Activated T-cell treated with anti-CD3 and anti-CD28 coated beads, Interleukin-2, amount 50 U/mL, for 4 hours (primary cell): ENCODE data around the gene DUS3L. TPM values are rescaled to one million over a fixed set of nuclear protein-coding genes. Genes with fewer than 3 reads are reported as not detected.
"Not testable (repeated sequence)": the region's sequence is repeated elsewhere in the genome, so short reads cannot be mapped to it uniquely, and the experiment has no call there.

Experiments
- ATAC-seq, 2 donors: fragments of 200-7000 bp; cut with Tn5 transposase; one replicate each; pipeline ENCODE4 v1.10.0; 2021
- DNase-seq: peaks from one replicate; pipeline ENCODE4 v3.0.0-alpha.2; 2020
- H3K27me3 Mint-ChIP-seq: one replicate; pipeline ENCODE4 v1.8.0; 2021; ENCODE audit warnings: low read depth, mixed read lengths
- H3K36me3 Mint-ChIP-seq: one replicate; pipeline ENCODE4 v1.8.0; 2022; ENCODE audit warnings: mixed read lengths; ENCODE audit not compliant: insufficient read depth
- H3K4me1 Mint-ChIP-seq: one replicate; pipeline ENCODE4 v1.8.0; 2021; ENCODE audit warnings: low read depth, mixed read lengths
- H3K4me3 Mint-ChIP-seq: one replicate; pipeline ENCODE4 v1.8.0; 2021; ENCODE audit warnings: mild to moderate bottlenecking, moderate library complexity, mixed read lengths
- H3K9me3 Mint-ChIP-seq: one replicate; pipeline ENCODE4 v1.8.0; 2021; ENCODE audit warnings: mixed read lengths
- total RNA-seq, 3 donors: library from RNA; stranded (reverse); gene quantifications; one replicate each; pipeline ENCODE4 v1.2.1, GENCODE V29; 2021

DUS3L gene
- total RNA-seq, 3 donors from 2014 or later = 166 to 215 (median 198) TPM

DNA sequence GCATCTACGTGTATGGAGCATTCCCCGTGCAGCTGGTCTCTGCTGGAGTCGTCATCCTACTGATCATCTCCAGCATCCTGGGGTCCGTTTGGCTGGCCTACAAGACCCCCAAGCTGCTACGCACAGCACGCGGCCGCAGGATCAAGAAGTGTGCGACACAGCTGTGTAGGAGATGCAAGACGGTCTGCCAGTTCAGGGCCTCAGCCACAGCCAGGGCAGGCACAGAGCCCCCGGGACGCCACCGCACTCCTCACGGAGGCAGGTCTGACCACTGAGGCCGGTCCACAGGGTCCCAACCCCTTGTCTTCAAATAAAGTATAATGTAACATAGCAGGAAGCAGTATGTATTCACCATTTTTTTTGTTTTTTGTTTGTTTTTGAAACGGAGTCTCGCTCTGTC lies 12.6 kb downstream of the DUS3L start:
- Mint-ChIP-seq H3K27me3 (peaks cover 2% of the 10 kb centered on the region), H3K4me1 (no peaks in the 10 kb centered on the region), H3K36me3 (no peaks in the 10 kb centered on the region), H3K4me3 (no peak overlapping the region), H3K9me3 (no peaks in the 10 kb centered on the region)
- DNase-seq = no peak
- no peak for ATAC-seq

DNA sequence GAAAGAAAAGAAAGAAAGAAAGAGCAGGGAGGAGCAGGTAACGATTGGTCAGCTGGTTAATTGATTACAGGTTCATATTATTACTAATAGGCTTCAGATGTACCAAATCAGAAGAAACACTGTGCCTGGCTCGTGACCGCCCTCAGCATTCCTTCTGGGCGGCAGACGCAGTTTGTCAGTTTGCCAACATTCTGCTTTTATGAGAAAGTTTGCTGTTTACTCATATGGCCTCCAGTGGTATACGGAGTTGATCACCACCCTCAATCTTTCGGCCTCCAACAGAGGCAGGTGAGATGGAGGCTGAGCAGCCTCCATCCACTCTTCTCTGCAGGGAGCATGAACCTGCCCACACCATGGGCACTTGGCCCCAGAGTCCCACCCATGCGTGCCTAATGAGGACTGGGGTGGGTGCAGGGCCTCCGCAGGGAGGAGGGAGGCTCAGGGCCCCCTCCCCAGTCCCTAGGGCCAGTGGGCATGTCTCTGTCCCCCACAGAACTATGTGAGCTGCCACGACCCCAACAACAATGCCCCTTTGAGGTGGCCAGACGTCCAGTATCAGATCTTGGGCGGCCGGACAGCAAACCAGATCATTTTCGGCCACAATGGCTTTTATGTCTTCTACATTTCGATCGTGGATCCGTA lies 15.2 kb downstream of the DUS3L start:
- DNase-seq = no peak
- Mint-ChIP-seq H3K4me3 (no peak overlapping the region), H3K27me3 (peaks cover 2% of the 10 kb centered on the region), H3K4me1 (no peaks in the 10 kb centered on the region), H3K36me3 (no peaks in the 10 kb centered on the region), H3K9me3 (no peaks in the 10 kb centered on the region)
- ATAC-seq = no peak

DNA sequence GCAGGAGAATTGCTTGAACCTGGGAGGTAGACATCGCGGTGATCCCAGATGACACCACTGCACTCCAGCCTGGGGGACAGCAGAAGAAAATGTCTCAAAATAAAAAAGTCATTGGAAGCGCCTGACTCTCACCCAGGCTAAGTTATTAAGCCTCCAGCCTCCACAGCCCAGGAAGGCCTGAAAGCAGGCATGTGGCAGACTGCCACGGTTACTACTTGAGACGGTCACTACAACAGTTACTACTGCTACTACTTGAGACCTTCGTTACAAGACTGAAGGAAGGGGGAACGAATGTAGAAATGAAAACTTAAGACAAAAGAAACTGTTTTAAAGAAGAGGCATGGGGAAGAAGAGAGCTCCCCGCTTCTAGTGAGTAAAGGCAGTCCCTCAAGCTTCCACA lies 16.0 kb downstream of the DUS3L start:
- no peaks in the 10 kb centered on the region for H3K4me1 Mint-ChIP-seq
- H3K4me3 Mint-ChIP-seq = no peak overlapping the region
- no peaks in the 10 kb centered on the region for H3K9me3 Mint-ChIP-seq
- peaks cover 2% of the 10 kb centered on the region for H3K27me3 Mint-ChIP-seq
- no peak for DNase-seq
- ATAC-seq = no peak
- H3K36me3 Mint-ChIP-seq = no peaks in the 10 kb centered on the region

DNA sequence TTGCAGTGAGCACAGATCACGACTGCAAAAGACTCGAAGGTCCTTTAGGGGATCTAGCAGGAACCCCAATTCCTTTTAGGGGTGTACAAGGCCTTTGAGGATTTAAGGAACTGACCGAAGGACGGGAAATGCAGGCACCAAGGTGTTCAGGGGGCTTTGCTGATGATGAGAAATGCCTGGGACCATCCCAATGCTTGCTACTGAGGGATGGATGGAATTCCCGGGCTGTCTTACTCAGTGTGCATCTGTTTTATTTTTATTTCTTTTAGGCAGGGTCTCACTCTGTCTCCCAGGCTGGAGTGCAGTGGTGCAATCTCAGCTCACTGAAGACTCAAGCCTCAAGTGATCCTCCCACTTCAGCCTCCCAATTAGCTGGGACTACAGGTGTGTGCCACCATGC lies 17.7 kb downstream of the DUS3L start:
- Mint-ChIP-seq H3K4me1 (no peaks in the 10 kb centered on the region), H3K9me3 (no peaks in the 10 kb centered on the region)

DNA sequence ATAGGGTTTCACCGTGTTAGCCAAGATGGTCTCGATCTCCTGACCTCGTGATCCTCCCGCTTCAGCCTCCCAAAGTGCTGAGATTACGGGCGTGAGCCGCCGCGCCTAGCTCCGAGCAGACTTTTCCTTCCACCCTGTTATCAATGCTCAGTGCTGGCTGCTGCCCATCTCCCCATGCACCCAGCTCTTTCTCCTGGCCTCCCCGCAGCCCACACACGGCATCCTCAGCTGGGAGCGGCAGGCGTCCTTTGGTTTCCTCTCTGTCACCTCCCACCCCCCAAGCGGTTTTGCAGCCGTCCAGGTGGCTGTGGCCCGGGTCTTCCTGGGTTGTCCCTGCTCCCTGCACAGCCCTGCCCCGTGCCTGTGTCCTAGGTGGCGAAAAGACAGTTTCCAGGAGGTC lies 18.5 kb downstream of the DUS3L start:
- no peak for DNase-seq
- H3K36me3 Mint-ChIP-seq = no peaks in the 10 kb centered on the region

More for the DNA sequence above, 17.7 kb downstream of the DUS3L start:
- H3K36me3 Mint-ChIP-seq = no peaks in the 10 kb centered on the region
- ATAC-seq = no peak
- peaks cover 2% of the 10 kb centered on the region for H3K27me3 Mint-ChIP-seq
- no peak for DNase-seq
- H3K4me3 Mint-ChIP-seq = no peak overlapping the region

DNA sequence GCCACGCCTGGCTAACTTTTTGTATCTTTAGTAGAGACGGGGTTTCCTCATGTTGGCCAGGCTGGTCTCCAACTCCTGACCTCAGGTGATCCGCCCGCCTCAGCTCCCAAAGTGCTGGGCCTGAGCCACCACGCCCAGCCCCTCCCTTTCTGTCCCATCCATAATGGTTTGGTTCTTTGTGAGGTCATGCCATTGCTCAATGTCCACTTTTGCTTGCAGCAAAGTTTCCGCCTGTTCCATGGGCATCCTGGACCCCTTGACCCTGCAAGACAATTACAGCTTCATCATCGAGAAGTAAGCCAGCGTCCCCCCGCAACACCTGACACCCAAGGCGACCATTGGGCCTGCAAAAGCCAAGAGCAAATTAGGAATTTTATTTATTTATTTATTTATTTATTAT lies 23.0 kb downstream of the DUS3L start:
- Mint-ChIP-seq H3K4me3 (no peak overlapping the region), H3K4me1 (no peaks in the 10 kb centered on the region)
- ATAC-seq = no peak

More for the DNA sequence above, 18.5 kb downstream of the DUS3L start:
- Mint-ChIP-seq H3K4me1 (no peaks in the 10 kb centered on the region), H3K9me3 (no peaks in the 10 kb centered on the region), H3K4me3 (no peak overlapping the region), H3K27me3 (peaks cover 2% of the 10 kb centered on the region)
- ATAC-seq = no peak

DNA sequence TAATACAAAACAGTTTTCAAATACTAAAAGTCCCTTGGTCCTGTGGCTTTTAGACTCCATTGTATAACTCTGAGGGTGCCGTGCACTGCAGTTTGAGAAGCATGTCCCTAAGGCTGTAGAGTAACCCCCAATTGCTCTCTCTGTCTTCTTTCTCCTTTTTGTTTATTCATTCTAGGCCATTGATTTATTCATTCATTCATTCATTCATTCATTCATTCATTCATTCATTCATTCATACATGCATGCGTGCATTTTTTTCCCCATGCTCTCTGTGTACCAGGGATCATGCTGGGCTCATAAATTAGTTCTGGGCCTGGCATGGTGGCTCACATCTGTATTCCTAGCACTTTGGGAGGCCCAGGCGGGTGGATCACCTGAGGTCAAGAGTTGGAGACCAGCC lies 25.7 kb downstream of the DUS3L start:
- DNase-seq = no peak
- no peaks in the 10 kb centered on the region for H3K4me1 Mint-ChIP-seq
- no peaks in the 10 kb centered on the region for H3K36me3 Mint-ChIP-seq
- no peak for ATAC-seq
- no peaks in the 10 kb centered on the region for H3K9me3 Mint-ChIP-seq
- no peak overlapping the region for H3K4me3 Mint-ChIP-seq
- H3K27me3 Mint-ChIP-seq = peaks cover 2% of the 10 kb centered on the region

More for the DNA sequence above, 23.0 kb downstream of the DUS3L start:
- no peaks in the 10 kb centered on the region for H3K9me3 Mint-ChIP-seq
- peaks cover 2% of the 10 kb centered on the region for H3K27me3 Mint-ChIP-seq
- no peaks in the 10 kb centered on the region for H3K36me3 Mint-ChIP-seq
- DNase-seq = no peak

DNA sequence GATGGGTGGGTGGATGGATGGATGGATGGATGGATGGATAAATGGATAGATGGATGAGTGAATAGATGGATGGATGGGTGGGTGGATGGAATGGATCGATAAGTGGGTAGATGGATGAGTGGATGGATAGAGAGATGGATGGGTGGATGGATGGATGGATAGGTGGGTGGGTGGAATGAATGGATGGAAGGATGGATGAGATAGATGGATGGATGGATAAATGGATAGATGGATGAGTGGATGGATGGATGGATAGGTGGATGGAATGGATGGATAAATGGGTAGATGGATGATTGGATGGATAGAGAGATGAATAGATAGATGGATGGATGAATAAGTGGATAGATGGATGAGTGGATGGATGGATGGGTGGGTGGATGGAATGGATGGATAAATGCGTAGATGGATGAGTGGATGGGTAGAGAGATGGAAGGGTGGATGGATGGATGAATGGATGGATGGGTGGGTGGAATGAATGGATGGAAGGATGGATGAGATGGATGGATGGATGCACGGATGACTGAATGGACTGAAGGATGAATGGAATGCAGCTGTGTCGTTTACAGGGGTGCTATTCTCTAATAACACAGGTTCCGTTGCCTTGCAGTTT lies 28.2 kb downstream of the DUS3L start:
- H3K4me3 Mint-ChIP-seq = no peak overlapping the region
- DNase-seq = no peak
- no peaks in the 10 kb centered on the region for H3K4me1 Mint-ChIP-seq
- no peak for ATAC-seq
- no peaks in the 10 kb centered on the region for H3K9me3 Mint-ChIP-seq
- peaks cover 6% of the 10 kb centered on the region for H3K27me3 Mint-ChIP-seq
- H3K36me3 Mint-ChIP-seq = no peaks in the 10 kb centered on the region

DNA sequence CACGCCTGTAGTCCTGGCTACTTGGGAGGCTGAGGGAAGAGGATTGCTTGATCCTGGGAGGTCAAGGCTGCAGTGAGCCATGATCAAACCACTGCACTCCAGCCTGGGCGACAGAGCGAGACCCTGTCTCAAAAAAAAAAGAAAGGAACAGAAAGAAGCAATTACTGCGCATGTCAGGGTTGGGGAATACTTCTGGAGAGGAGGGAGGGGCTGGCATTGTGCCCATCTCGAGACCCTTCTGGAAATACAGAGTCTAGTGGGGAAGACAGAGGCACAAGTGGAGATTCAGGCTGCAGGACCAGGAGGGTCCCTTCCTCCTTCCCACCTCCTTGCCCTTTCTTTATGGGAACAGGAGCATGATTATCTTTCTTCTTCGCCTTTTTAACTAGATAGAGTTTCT lies 37.2 kb downstream of the DUS3L start:
- Mint-ChIP-seq H3K9me3 (no peaks in the 10 kb centered on the region), H3K4me1 (no peaks in the 10 kb centered on the region), H3K27me3 (peaks cover 8% of the 10 kb centered on the region), H3K4me3 (no peak overlapping the region), H3K36me3 (no peaks in the 10 kb centered on the region)
- ATAC-seq (no peak), DNase-seq (no peak)

DNA sequence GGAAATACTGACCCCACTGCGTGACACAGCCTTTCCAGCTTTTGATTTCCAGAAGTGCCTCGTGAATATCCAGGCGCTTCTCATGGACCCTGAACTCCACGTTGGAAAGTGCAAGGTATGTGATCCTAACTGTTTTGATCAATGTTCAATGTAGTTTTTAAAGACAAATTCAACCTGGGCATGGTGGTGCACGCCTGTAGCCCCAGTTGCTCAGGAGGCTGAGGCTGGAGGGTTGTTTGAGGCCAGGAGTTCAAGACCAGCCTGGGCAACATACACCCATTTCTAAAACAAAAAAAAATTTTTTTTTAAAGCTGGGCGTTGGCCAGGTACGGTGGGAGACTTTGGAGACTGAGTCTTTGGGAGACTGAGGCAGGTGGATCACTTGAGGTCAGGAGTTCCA lies 39.3 kb downstream of the DUS3L start:
- Mint-ChIP-seq H3K27me3 (peaks cover 6% of the 10 kb centered on the region), H3K9me3 (no peaks in the 10 kb centered on the region), H3K36me3 (no peaks in the 10 kb centered on the region), H3K4me3 (no peak overlapping the region), H3K4me1 (no peaks in the 10 kb centered on the region)
- ATAC-seq (no peak), DNase-seq (no peak)

DNA sequence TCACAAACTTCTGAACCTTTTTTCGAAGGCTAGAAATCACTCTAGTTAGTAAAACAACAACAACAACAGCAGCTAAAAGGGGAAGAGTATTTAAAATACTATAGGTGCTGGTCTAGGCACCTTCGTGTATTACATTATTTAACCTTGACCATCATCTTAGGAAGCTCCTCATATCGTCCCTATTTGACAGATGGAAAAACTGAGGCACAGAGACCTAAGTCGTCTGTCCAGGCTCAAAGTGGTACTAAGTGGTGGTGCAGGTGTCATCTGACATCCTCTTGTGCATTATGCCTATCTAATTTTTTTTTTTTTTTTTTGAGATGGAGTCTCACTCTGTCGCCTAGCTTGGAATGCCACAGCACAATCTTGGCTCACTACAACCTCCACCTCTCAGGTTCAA lies 41.5 kb downstream of the DUS3L start:
- Mint-ChIP-seq H3K4me1 (no peaks in the 10 kb centered on the region), H3K36me3 (no peaks in the 10 kb centered on the region), H3K9me3 (no peaks in the 10 kb centered on the region), H3K4me3 (no peak overlapping the region), H3K27me3 (peaks cover 2% of the 10 kb centered on the region)
- DNase-seq (no peak), ATAC-seq (no peak)

DNA sequence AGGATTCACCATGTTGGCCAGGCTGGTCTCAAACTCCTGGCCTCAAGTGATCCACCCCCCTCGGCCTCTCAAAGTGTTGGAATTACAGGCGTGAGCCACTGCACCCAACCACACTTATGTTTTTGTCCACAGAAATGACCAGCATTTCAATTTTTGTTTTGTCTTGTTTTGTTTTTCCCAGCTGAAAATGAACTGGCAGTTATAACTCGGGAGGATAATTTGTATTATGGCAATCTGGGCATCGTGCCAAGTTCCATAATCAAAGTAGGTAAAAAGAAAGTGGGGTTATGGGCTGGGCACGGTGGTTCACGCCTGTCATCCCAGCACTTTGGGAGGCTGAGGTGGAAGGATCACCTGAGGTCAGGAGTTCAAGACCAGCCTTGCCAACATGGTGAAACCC lies 42.0 kb downstream of the DUS3L start:
- not testable (repeated sequence) for H3K9me3 Mint-ChIP-seq, H3K4me1 Mint-ChIP-seq, DNase-seq, ATAC-seq, H3K4me3 Mint-ChIP-seq, H3K36me3 Mint-ChIP-seq, H3K27me3 Mint-ChIP-seq

DNA sequence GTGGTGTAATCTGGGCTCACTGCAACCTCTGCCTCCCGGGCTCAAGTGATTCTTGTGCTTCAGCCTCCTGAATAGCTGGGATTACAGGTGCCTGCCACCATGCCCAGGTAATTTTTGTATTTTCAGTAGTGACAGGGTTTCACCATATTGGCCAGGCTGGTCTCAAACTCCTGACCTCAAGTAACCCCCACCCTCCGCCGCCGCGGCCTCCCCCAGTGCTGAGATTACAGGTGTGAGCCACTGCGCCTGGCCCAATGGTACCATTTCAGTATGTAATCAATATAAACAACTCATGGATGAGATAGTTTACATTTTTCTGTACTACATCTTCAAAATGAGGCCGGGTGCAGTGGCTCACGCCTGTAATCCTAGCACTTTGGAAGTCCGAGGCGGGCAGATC lies 46.0 kb downstream of the DUS3L start:
- H3K36me3 Mint-ChIP-seq, DNase-seq, ATAC-seq, H3K4me1 Mint-ChIP-seq, H3K4me3 Mint-ChIP-seq, H3K27me3 Mint-ChIP-seq, H3K9me3 Mint-ChIP-seq: not testable (repeated sequence)

DNA sequence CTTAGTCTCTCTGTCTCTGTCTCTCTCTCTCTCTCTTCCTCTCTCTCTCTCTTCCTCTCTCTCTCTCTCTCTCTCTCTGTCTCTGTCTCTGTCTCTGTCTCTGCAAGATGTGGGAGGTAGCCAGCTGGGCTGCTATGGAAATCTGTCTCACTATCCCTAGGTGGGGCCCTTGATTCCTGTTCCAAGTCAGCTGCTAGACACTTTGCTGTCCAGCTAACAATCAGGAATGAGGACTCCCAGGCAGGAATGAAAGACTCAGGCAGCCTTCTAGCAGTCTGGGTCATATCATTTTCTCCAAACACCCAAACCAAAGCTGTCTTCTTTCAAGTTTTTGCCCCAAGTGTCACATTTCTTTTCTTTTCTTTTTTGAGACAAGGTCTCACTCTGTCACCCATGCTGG lies 47.3 kb downstream of the DUS3L start:
- no peak overlapping the region for H3K4me3 Mint-ChIP-seq
- H3K27me3 Mint-ChIP-seq = peaks cover 6% of the 10 kb centered on the region
- H3K9me3 Mint-ChIP-seq = no peaks in the 10 kb centered on the region
- H3K36me3 Mint-ChIP-seq = no peaks in the 10 kb centered on the region
- DNase-seq (no peak), ATAC-seq (no peak)
- H3K4me1 Mint-ChIP-seq = no peaks in the 10 kb centered on the region

DNA sequence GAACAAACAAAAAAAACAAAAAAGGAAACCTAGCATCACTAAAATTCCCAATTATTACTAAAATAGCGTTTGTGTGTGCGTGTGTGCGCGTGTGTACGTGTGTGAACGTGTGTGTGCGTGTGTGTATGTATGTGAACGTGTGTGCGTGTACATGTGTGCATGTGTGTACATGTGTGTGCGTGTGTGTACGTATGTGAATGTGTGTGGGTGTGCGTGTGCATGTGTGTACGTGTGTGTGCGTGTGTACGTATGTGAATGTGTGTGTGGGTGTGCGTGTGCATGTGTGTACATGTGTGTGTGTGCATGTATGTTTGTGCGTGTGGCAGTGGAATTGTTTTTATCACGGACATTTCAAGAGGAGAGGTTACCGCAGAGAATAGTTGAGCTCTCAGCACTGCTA lies 48.9 kb downstream of the DUS3L start:
- Mint-ChIP-seq H3K4me1 (no peaks in the 10 kb centered on the region), H3K9me3 (no peaks in the 10 kb centered on the region), H3K36me3 (no peaks in the 10 kb centered on the region), H3K4me3 (no peak overlapping the region), H3K27me3 (peaks cover 4% of the 10 kb centered on the region)
- ATAC-seq (no peak), DNase-seq (no peak)
